Measurements from ENCODE around the gene VPS8. TPM values are rescaled to one million over a fixed set of nuclear protein-coding genes. Genes with fewer than 3 reads are reported as not detected.

Gene VPS8
- total RNA-seq, 4 donors from 2014 or later: 76.5 to 281 (median 163) TPM

GRCh38 chr3:184805351-184806038 is 6.5 kb upstream of the VPS8 start:
- no peak for DNase-seq
- Histone ChIP-seq H3K4me1 (no peaks in the 10 kb centered on the region), H3K27ac (no peak overlapping the region), H3K36me3 (no peaks in the 10 kb centered on the region), H3K4me3 (no peak overlapping the region), H3K9me3 (no peaks in the 10 kb centered on the region), H3K27me3 (no peaks in the 10 kb centered on the region)
- intact Hi-C loops (cut with DNase I; ENCODE audit: low total_unique reads): no loop called here
- TF ChIP-seq CTCF (IDR thresholded peaks at IDR 0.05) (no peak), POLR2A (IDR thresholded peaks at IDR 0.05) (no peak)

DNA sequence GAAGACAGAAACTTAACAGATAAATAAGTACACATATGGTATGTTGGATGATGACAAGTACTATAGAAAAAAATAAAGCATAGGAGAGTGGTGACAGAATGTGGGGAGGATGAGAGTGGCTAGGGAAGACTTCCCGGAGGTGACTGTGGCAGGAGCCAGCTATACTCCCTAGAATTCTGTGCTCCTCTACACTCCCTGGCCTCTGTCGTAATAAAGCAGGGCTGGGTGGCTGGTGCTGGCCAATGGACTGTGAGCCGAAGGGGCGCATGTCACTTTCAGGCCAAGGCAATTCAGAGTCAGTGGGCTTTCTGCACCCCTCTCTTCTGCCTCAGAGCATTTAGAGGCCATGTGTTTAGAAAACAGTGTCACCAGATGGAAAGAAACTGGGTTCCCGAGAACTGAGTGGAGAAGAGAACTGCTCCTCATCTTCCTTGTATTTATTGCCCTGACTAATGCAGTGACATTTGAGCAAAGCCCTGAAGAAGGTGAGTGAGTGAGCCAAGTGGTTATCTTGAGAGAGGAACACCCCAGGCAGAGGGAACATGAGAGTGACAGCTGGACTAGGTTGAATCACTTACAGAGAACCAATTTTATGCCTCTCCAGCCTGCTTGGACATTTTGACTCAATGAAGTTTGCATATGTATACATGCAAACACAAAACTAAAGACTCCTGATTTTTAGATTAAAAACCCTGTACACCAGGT is 5.2 kb upstream of the VPS8 start:
- DNase-seq: no peak
- TF ChIP-seq CTCF (IDR thresholded peaks at IDR 0.05): no peak
- TF ChIP-seq POLR2A (IDR thresholded peaks at IDR 0.05): no peak
- Histone ChIP-seq H3K27me3 (no peaks in the 10 kb centered on the region), H3K9me3 (no peaks in the 10 kb centered on the region), H3K27ac (no peak overlapping the region), H3K36me3 (no peaks in the 10 kb centered on the region), H3K4me3 (no peak overlapping the region), H3K4me1 (no peaks in the 10 kb centered on the region)
- intact Hi-C loops (cut with DNase I; ENCODE audit: low total_unique reads): no loop called here

DNA sequence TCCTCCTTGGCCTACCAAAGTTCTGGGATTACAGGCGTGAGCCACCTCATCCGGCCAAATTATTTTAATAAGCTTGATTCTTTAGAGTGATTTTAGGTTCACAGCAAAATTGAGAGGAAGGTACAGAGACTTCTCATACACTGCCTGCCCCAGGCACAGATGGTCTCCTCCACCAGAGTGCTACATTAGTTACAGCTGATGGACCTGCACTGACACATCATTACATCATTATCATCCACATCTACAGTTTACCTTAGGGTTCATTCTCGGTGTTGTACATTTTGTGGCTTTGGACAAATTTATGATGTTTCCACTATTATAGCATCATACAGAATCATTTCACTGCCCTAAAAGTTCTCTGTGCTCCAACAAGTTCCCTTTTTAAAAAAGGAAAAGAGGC is 4.4 kb upstream of the VPS8 start:
- intact Hi-C loops (cut with DNase I; ENCODE audit: low total_unique reads): no loop called here
- no peaks in the 10 kb centered on the region for H3K4me1 ChIP-seq
- no peak overlapping the region for H3K4me3 ChIP-seq
- TF ChIP-seq POLR2A (IDR thresholded peaks at IDR 0.05) (no peak), CTCF (IDR thresholded peaks at IDR 0.05) (no peak)
- no peaks in the 10 kb centered on the region for H3K27me3 ChIP-seq
- no peak for DNase-seq
- no peaks in the 10 kb centered on the region for H3K36me3 ChIP-seq
- H3K27ac ChIP-seq: no peak overlapping the region
- H3K9me3 ChIP-seq: no peaks in the 10 kb centered on the region

DNA sequence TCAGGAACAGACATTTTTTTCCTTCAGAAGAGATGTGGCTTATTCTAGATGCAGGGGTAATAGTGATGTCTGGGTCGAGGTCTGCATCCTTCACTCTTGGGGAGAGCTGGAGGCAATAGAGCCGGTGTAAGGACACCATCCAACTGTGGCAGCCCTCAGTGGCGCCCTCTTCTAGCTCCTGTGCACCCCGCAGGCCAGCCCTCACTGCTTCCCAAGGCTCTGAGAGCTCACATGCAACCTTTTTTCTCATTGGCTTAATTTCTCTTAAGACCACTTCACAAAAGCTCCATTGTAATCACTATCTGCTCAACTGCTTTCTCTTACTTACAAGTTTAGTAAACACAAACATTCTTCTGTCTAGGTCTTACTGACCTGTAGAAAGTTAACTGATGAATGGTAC is 3.9 kb upstream of the VPS8 start:
- TF ChIP-seq POLR2A (IDR thresholded peaks at IDR 0.05) (no peak), CTCF (IDR thresholded peaks at IDR 0.05) (no peak)
- H3K4me3 ChIP-seq: no peak overlapping the region

DNA sequence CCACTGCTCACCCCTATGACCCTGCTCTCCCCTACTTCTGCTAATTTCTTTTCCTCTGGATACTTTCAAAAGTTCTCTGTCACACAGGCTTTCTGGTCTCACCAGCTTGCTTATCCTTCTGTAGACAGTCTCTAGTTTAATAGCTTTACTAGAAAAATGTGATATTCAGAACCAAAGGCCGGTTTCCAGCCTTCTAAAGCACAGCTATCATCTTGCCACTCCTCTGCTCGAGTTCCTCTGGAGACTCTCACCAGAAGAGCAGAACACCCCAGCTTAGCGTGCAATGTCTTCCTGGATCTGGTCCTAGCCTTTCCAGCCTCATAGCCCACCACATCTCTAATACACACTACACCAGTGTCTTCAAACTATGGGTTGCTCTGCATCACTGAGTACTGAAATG is 1.8 kb upstream of the VPS8 start:
- Histone ChIP-seq H3K27me3 (no peaks in the 10 kb centered on the region), H3K9me3 (no peaks in the 10 kb centered on the region), H3K4me3 (no peak overlapping the region), H3K27ac (no peak overlapping the region), H3K36me3 (no peaks in the 10 kb centered on the region), H3K4me1 (peaks cover 0 to 3% of the 10 kb centered on the region in 2 donors)
- TF ChIP-seq POLR2A (IDR thresholded peaks at IDR 0.05) (no peak), CTCF (IDR thresholded peaks at IDR 0.05) (no peak)
- DNase-seq: no peak
- intact Hi-C loops (cut with DNase I; ENCODE audit: low total_unique reads): no loop called here

More for the DNA sequence above, 3.9 kb upstream of the VPS8 start:
- H3K9me3 ChIP-seq: no peaks in the 10 kb centered on the region
- no peaks in the 10 kb centered on the region for H3K4me1 ChIP-seq
- intact Hi-C loops (cut with DNase I; ENCODE audit: low total_unique reads): no loop called here
- no peak overlapping the region for H3K27ac ChIP-seq
- no peak for DNase-seq
- H3K27me3 ChIP-seq: no peaks in the 10 kb centered on the region
- H3K36me3 ChIP-seq: no peaks in the 10 kb centered on the region
